GM04503 (cell line): ENCODE measurements around the gene SAMD4A.
A peak's percentile ranks its signal among the peaks of the same experiment; 100 is the strongest.

Experiments
- DNase-seq: peaks from one replicate; pipeline ENCODE4 v3.0.0-alpha.2; 2012; ENCODE audit warnings: low read depth

Gene SAMD4A

GRCh38 chr14:54766276-54767138 is 199.6 kb downstream of the SAMD4A start:
- no peak for DNase-seq

DNA sequence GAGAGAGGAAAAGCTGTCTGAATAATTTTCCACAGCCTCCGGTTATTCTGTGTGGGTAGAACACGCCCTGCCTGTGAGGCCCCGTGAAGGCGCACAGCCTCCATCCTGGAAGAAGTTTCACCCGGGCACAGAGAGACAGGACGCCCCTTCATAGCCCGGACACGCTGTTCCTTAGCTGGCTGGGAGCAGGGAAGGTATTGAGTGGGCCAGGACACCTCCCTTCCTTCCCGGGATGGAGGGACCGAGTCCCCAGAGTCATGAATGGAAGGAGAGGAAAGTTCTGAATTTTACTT is 200.2 kb downstream of the SAMD4A start:
- DNase-seq = no peak

- no peak for DNase-seq
Measured at GRCh38 chr14:54767450-54767849, 200.5 kb downstream of the SAMD4A start.

- no peak for DNase-seq
Measured at GRCh38 chr14:54768501-54769129, 201.7 kb downstream of the SAMD4A start.

- DNase-seq = no peak
Measured at GRCh38 chr14:54769951-54770863, 203.3 kb downstream of the SAMD4A start.

GRCh38 chr14:54771411-54772027 is 204.6 kb downstream of the SAMD4A start:
- no peak for DNase-seq

DNA sequence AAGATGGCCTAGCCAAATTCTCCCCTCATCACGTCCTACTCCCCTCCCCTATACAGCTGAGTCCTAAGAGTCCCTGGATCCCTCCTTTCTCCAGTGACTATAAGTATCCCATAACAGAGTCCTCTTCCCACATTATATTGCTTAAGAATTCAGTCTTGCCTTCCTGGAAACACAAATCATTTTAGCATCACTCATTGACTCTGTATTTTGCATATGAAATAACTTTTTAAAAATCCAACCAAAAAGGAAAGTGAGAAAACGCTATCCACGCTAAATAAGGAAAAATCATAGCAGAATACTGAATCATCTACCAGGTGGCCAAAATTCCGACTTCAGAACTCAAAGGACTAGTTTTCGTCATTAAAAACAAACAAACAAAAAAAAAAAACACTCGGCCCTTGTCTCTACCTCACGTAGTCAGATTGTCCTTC is 205.5 kb downstream of the SAMD4A start:
- peak; percentile 39 for DNase-seq

GRCh38 chr14:54773171-54774006 is 206.5 kb downstream of the SAMD4A start:
- peak; percentile 99 for DNase-seq

DNA sequence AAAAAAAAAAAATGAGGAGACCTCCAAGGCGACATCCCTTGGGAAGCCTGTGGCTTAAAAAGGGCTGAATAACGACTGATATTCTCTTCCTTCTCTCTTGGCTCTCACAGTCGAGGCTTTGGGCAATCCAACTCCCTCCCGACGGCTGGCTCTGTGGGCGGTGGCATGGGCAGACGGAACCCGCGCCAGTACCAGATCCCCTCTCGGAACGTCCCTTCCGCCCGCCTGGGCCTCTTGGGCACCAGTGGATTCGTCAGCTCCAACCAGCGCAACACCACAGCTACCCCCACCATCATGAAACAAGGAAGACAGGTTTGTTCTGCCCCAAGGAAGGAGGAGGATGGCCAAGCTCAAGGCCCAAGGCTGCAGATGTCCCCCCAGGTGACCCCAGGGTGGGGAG is 207.9 kb downstream of the SAMD4A start:
- DNase-seq = no peak

GRCh38 chr14:54775486-54776140 is 208.7 kb downstream of the SAMD4A start:
- no peak for DNase-seq

- DNase-seq = no peak
Measured at GRCh38 chr14:54776361-54777001, 209.6 kb downstream of the SAMD4A start.

- DNase-seq = no peak
Measured at GRCh38 chr14:54777395-54777794, 210.5 kb downstream of the SAMD4A start.

DNA sequence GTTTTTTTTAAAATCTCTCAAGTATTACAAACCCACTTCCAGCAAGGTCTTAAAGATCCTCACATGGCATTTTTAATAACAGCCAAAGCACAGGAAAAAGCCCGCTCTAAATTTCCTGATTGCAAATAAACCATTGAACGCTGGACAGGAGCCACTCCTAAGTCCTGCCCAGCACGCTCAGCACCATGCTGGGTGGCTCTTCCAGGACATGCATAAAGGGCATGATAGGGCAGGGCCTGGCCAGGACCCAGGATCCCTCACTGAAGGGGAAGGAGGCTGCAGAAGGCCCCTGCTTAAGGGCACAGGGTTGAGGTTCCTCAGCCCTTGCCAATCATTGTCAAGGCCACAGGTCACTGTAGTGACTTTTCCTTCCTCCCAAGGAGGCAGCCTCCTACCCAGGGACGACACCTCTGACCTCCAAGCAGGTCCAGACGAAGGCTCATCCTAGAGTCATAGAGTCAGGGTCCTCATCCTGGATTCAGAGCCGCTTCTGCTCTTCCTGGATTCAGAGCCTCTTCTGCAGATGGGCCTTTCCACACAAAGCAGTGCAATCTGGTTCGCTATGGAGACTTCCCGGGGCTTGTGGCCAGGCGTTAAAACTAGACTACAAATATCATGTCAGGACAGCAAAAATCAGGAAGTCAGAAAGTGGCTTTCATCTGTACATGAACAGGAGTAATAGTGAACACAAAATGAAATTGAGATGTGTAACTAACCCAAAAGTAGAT is 211.9 kb downstream of the SAMD4A start:
- no peak for DNase-seq

DNA sequence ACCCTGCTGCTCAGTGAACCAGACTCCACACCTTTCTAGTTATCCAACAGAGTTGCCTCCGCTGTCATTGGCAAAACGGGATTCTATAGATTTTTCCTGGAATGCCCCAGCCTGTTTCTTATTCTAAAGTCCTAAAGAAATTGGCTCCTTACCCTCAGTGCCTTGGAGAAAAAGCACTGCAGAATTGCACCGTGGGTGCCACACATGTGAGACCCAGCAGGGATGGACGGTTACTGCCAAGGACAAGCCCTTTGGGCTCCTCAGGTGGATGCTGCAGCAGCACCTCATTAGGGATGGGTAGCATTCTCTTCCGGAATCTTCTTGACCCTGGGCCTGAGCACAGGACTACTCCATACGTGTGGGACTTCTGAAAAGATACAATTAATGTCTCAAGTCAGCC is 214.2 kb downstream of the SAMD4A start:
- DNase-seq = no peak

GRCh38 chr14:54781961-54782750 is 215.2 kb downstream of the SAMD4A start:
- DNase-seq = no peak

GRCh38 chr14:54782751-54783659 is 216.1 kb downstream of the SAMD4A start:
- DNase-seq = no peak

- DNase-seq = no peak
Measured at GRCh38 chr14:54783660-54784015, 216.7 kb downstream of the SAMD4A start.

DNA sequence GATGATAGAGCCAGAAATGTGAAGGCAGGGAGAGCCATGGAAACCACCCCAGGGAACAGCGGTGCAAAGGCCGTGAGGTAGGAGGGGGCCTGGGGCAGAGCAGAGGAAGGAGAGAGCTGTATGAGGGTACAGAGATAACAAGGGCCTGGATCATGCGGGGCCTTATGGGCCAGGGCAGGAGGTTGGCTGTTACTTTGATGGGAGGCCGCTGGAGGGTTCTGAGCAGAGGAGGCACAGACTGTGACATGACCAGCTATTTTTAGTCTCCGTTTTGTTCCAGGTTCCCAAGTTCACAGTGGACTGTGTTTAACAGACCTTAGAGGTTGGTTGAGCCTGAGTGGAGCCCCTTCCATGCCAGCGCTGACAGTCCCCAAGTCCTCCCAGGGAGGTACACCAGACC is 217.1 kb downstream of the SAMD4A start:
- DNase-seq = no peak
